Non-pigmented ciliary epithelial cell (primary cell): ENCODE results near the gene PVALB.
A peak's percentile ranks its signal among the peaks of the same experiment; 100 is the strongest.

ENCODE experiments used
- DNase-seq: peaks from one replicate; pipeline ENCODE4 v3.0.0-alpha.2; 2010; ENCODE audit warnings: low read depth

The PVALB gene

DNA sequence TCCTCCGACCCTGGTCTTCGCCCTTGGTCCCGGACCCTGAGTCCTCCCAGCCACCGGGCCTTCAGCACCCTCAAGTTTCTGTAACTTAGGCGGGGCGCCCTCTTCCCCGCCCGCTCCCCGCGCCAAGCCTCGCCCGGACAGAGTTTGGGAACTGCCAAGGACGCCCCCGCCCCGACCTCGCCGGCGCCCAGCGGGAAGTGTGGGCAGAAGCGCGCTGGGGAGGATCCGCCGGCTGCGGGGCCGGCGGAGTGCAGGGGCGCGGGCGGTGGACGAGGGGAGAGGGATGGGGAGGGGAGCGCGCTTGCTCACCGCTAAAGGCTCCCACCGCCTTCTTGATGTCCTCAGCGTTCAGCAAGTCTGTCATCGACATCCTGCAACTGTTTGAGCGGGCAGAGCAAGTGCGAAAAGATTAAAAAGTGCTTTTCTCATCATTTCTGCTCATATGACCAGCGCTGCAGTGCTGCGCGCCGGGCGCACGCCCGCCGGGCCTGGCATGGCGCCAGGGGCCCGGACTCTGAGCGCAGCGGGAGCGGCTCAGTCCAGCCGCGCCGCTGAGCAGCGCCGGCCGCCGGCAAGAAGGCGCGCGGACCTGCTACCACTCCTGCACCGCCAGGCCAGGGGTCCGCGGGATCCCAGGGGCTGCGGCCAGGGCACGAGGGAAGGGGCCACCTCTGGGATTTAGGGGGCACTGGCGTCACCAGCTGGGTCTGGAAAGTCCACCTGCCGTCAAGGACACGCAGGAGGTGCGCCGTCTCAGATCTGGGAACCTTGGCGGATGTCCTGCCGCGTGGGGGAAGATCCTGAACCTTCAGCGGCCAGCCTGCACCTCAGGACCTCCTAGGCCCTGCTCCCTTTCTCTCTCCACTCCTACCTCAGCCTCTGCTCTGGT is at the start of gene PVALB:
Gene PVALB, minus strand, starts transcription at position 400 of the 889 bp plus-strand sequence. Its CDS starts 30 bp downstream, at position 370.
- DNase-seq: no peak

GRCh38 chr22:36865346-36865745 is 48.5 kb upstream of the PVALB start:
- no peak for DNase-seq

GRCh38 chr22:36864454-36865215 is 47.8 kb upstream of the PVALB start:
- no peak for DNase-seq

DNA sequence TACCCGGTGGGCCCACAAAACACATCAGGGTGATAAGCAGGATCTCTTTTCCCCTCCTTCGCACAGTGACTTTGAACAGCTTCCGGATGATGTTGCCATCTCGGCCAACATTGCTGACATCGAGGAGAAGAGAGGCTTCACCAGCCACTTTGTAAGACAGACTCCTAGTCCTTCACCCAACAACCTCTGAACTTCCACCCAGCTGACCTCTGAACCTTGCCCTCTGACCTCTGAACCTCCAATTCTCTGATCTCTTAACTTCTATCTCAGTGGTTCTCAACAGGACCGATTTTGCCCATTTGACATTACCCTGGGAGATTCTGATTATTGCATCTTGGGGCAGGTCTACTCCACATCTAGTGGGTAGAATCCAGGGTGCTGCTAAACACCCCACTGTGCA is 47.1 kb upstream of the PVALB start:
- DNase-seq: no peak

DNA sequence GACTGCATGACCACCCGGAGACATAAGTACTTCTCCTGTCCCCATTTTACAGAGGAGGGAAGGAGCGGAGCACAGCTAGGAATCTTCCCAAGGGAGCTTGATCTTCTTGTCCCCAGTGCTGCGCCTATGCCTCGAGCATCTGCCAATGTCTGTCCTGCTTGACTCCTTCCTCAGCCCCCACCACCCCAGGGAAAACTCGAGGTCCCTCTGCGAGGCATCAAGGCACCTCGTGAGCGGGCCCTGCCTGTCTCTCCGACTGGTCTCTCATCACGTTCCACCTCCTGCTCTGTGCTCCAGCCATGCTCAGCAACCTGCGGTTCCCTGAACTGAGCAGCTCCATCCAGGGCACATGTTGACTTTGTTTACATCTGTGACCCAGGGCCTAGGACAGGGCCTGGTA is 46.4 kb upstream of the PVALB start:
- DNase-seq: no peak

- no peak for DNase-seq
These were observed 45.7 kb upstream of the PVALB start for GRCh38 chr22:36862251-36863242.

DNA sequence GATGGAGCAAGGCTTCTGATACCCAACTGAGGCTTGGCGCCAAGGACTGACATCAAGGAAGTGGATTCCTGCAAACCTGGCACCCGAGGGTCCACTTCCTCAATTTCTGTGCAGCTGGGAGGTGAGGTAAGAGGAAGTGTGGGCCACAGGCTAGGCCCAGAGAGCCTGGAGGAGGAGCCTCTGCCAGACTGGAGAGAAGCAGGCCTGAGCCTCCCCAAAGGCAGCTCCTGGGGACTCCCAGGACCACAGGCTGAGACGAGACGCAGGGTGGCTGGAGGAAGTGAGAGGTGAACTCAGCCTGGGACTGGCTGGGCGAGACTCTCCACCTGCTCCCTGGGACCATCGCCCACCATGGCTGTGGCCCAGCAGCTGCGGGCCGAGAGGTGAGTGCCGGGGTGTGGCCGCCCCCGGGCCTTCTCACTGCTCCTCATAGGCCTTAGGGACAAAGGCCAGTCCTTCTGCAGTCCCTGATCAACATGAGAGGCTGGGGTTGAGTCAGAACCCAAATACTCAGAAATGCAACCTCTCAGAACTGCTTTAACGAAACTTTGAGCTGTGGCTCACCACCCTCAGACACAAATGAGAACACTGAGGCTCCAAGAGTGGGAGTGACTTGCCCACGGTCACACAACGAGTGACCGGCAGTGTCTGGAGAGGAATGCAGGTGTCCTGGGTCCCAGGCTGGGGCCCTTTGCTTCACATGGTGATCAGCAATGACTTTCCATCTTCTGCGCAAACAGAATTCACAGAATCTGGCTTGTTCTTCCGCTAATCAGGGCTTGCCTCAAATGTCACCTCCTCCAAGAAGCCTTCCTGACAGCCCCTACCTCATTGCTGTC is 44.2 kb upstream of the PVALB start, which contains the start of gene NCF4:
Gene NCF4, plus strand, starts transcription at position 186 of the 839 bp plus-strand sequence. Its CDS starts 166 bp downstream, at position 352.
- no peak for DNase-seq

- no peak for DNase-seq
These were observed 43.6 kb upstream of the PVALB start for GRCh38 chr22:36860438-36860820.

GRCh38 chr22:36860017-36860416 is 43.2 kb upstream of the PVALB start:
- no peak for DNase-seq

GRCh38 chr22:36858966-36859365 is 42.1 kb upstream of the PVALB start:
- no peak for DNase-seq

- no peak for DNase-seq
These were observed 41.3 kb upstream of the PVALB start for GRCh38 chr22:36858156-36858555.

DNA sequence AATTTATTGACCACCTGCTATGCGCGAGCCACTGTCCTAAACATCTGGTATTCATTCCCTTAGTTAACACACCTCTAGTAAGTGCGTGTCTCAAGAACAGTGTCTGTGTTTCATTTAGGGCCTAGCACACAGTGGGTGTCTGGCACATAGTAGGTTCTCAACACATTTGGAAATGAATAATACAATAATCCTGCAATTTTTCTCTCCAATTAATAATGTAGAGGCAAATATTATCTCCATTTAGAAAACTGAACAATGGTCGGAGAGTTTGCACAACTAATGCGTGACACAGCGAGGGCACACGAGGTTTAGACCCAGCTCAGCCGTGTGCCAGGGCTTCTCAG is 39.9 kb upstream of the PVALB start:
- DNase-seq: no peak

GRCh38 chr22:36856121-36856791 is 39.4 kb upstream of the PVALB start:
- DNase-seq: peak; percentile 49

DNA sequence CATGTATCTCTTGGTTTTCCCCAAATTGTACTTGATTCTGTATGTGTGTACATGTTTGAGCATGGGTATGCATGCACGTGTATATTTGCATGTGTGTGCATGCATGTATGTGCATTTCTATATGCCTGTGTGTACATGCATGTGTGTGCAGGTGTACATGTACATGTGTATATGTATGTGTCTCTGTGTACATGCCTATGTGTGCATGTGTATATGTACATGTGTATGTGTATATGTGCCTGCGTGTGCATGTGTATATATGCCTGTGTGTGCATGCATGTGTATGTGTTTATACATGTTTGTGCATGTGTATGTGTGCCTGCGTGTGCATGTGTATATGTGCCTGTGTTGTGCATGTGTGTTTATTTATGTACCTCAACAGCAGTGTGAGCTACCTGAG is 38.6 kb upstream of the PVALB start:
- DNase-seq: no peak

- DNase-seq: peak; percentile 3
These were observed 36.7 kb upstream of the PVALB start for GRCh38 chr22:36853407-36854099.

GRCh38 chr22:36852056-36852973 is 35.5 kb upstream of the PVALB start:
- no peak for DNase-seq

DNA sequence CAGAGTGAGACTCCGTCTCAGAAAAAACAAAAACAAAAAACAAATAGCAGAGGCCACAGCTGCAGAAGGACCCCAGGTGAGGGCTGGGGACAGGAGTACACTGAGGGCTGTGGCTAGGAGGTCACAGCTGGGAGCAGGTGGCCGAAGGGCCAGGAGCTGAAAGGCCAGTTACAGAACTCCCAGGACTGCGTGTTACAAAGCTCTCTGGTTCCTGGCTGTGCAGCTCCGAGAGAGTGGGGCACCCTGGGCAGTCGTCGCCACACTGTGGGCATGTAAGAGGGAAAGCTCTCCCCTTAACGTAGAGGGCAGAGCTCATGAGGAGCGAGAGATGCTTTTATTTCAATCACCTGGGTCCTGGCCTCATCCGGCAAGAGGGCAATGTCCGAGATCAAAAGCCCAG is 33.8 kb upstream of the PVALB start:
- no peak for DNase-seq

GRCh38 chr22:36850056-36850455 is 33.2 kb upstream of the PVALB start:
- DNase-seq: no peak

GRCh38 chr22:36846949-36847348 is 30.1 kb upstream of the PVALB start:
- no peak for DNase-seq
